HCT116 (cell line): ENCODE data around the gene CCR6.
"Not testable (repeated sequence)": the region's sequence is repeated elsewhere in the genome, so short reads cannot be mapped to it uniquely, and the experiment has no call there.

ENCODE experiments used
- EZH2phosphoT487 ChIP-seq: fragments of 200-600 bp; IDR thresholded peaks from 2 replicates; pipeline ENCODE4 v1.6.1; 2018; ENCODE audit warnings: antibody characterized with exemption, borderline replicate concordance
- FOSL1 ChIP-seq: IDR thresholded peaks from 2 replicates; pipeline ENCODE4 v1.6.1; 2012; ENCODE audit warnings: low read depth
- JUND ChIP-seq: IDR thresholded peaks from 2 replicates; pipeline ENCODE4 v1.6.1; 2012
- POLR2A ChIP-seq: IDR thresholded peaks from 2 replicates; pipeline ENCODE4 v1.7.0; 2011; ENCODE audit warnings: borderline replicate concordance; ENCODE audit not compliant: insufficient read depth, insufficient read length; ENCODE audit errors: extremely low read depth
- POLR2AphosphoS5 ChIP-seq: IDR thresholded peaks from 2 replicates; pipeline ENCODE4 v1.6.1; 2011; ENCODE audit warnings: mild to moderate bottlenecking, low read depth, low read length, moderate library complexity
- RAD21 ChIP-seq: IDR thresholded peaks from 2 replicates; pipeline ENCODE4 v1.6.1; 2012; ENCODE audit warnings: low read depth, mild to moderate bottlenecking
- REST ChIP-seq: IDR thresholded peaks from 2 replicates; pipeline ENCODE4 v1.6.1; 2012; ENCODE audit warnings: low read depth
- SIN3A ChIP-seq: IDR thresholded peaks from 2 replicates; pipeline ENCODE4 v1.6.1; 2012; ENCODE audit warnings: low read depth
- YY1 ChIP-seq: IDR thresholded peaks from 2 replicates; pipeline ENCODE4 v1.6.1; 2011; ENCODE audit warnings: low read length, low read depth, moderate library complexity, mild to moderate bottlenecking; ENCODE audit not compliant: insufficient replicate concordance; ENCODE audit errors: extremely low read depth
- ZNF274 ChIP-seq: fragments of 200-500 bp; sonication (Bioruptor generic); IDR thresholded peaks from 2 replicates; pipeline ENCODE4 v1.6.1; 2014; ENCODE audit warnings: mild to moderate bottlenecking, low read depth, low read length, inconsistent platforms
- TF ChIP-seq, protein P1 (sequence below), 3 experiments: fragments of 200-600 bp in 1 of 3; sonication (generic) in 1 of 3; IDR thresholded peaks in 2 of 3; conservative IDR thresholded peaks in 1 of 3; 2 replicates each; pipeline ENCODE4 v1.5.1; 2012 to 2017; ENCODE audit warnings: low read depth in 2 of 3, low read length in 2 of 3, antibody characterized with exemption in 1 of 3, borderline replicate concordance in 1 of 3, control low read depth in 1 of 3, mild to moderate bottlenecking in 1 of 3, mixed read lengths in 1 of 3, mixed run types in 1 of 3, moderate library complexity in 1 of 3; ENCODE audit not compliant: insufficient read depth in 1 of 3

DNA sequence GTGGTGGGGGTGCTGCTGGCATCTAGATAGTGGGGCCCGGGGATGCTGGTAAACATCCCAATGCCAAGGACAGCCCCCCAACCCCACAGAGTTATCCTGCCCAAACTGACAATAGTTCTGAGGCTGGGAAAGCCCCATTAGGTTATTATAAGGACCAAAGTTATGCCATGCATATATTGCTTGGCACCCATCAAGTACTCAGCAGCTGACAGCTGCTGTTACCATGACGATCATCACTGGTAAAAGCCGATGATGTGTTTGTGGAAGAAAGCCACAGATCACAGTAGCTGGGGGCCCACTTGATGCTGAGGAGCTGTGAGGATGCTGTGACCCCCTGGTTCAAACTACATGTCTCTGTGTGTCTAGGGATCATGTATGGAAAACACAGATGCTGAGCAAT, 62.2 kb downstream of the CCR6 start:
- TF ChIP-seq, protein P1, sequence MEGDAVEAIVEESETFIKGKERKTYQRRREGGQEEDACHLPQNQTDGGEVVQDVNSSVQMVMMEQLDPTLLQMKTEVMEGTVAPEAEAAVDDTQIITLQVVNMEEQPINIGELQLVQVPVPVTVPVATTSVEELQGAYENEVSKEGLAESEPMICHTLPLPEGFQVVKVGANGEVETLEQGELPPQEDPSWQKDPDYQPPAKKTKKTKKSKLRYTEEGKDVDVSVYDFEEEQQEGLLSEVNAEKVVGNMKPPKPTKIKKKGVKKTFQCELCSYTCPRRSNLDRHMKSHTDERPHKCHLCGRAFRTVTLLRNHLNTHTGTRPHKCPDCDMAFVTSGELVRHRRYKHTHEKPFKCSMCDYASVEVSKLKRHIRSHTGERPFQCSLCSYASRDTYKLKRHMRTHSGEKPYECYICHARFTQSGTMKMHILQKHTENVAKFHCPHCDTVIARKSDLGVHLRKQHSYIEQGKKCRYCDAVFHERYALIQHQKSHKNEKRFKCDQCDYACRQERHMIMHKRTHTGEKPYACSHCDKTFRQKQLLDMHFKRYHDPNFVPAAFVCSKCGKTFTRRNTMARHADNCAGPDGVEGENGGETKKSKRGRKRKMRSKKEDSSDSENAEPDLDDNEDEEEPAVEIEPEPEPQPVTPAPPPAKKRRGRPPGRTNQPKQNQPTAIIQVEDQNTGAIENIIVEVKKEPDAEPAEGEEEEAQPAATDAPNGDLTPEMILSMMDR (IDR thresholded peaks at IDR 0.05 in 2 of 3, conservative IDR thresholded peaks at IDR 0.05 in 1 of 3; ENCODE audit: borderline replicate concordance in 1 of 3, insufficient read depth in 1 of 3, low read depth in 2 of 3, low read length in 2 of 3) = not testable (repeated sequence)
- not testable (repeated sequence) for TF ChIP-seq RAD21, ZNF274, POLR2A, JUND, FOSL1, SIN3A, YY1, EZH2phosphoT487, POLR2AphosphoS5, REST
